Sigmoid colon (tissue), 4 donors: ENCODE measurements around the gene FMO1.

Source experiments
- CTCF ChIP-seq, 4 experiments: fragments of 450-650 bp in 3 of 4; fragments of 200-600 bp in 1 of 4; IDR thresholded peaks; one replicate each; pipeline ENCODE4 v1.5.1; 2016 to 2019; ENCODE audit warnings: antibody characterized with exemption in 4 of 4, mild to moderate bottlenecking in 3 of 4, moderate library complexity in 2 of 4
- EP300 ChIP-seq, 4 donors: sonication (generic); formaldehyde crosslinking; IDR thresholded peaks; one replicate each; pipeline ENCODE4 v1.6.1; 2017; ENCODE audit warnings: antibody characterized with exemption in 4 of 4
- POLR2A ChIP-seq, 2 donors: fragments of 450-650 bp; IDR thresholded peaks; one replicate each; pipeline ENCODE4 v1.6.1; 2016; ENCODE audit warnings: antibody characterized with exemption in 2 of 2, mild to moderate bottlenecking in 2 of 2, moderate library complexity in 2 of 2
- POLR2AphosphoS5 ChIP-seq, 4 donors: sonication (generic); formaldehyde crosslinking; IDR thresholded peaks; one replicate each; pipeline ENCODE4 v1.6.1; 2017; ENCODE audit warnings: antibody characterized with exemption in 4 of 4

DNA sequence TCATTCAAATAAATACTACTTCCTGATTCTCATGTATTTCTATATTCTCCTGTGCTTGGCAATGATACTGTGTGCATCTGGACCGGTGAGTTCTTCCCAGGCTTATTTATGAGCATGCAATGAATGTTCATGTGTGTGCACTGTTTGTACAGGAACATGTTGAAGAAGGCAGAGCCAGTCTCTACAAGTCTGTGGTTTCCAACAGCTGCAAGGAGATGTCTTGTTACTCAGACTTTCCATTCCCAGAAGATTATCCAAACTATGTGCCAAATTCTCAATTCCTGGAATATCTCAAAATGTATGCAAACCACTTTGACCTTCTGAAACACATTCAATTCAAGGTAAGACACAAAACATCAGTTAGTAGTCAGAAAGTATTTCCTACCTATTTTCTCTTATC, 19.1 kb downstream of the FMO1 start:
- TF ChIP-seq POLR2A (IDR thresholded peaks at IDR 0.05): no peak
- no peak for TF ChIP-seq CTCF (IDR thresholded peaks at IDR 0.05)
- no peak for TF ChIP-seq POLR2AphosphoS5 (IDR thresholded peaks at IDR 0.05)
- no peak for TF ChIP-seq EP300 (IDR thresholded peaks at IDR 0.05)
